ENCODE data around the gene NPW. TPM values are rescaled to one million over a fixed set of nuclear protein-coding genes. Genes with fewer than 3 reads are reported as not detected.

Gene NPW
- polyA plus RNA-seq, 1 donor (not counting 4 experiments of a cell fraction or from before 2014, with no cell fraction given): not detected

- Histone ChIP-seq H3K79me2 (ENCODE audit: control insufficient read depth, insufficient read depth, low read length) (no peaks in the 10 kb centered on the region), H3K9ac (ENCODE audit: control insufficient read depth, extremely low read depth, insufficient read depth, low read length) (peak overlapping the region; percentile 28), H3K27ac (ENCODE audit: control insufficient read depth, insufficient read depth, low read length) (no peak overlapping the region), H3K36me3 (ENCODE audit: control insufficient read depth in 2 of 2, extremely low read depth in 1 of 2, insufficient read depth in 2 of 2, low read length in 2 of 2) (peaks cover 7 to 11% of the 10 kb centered on the region in 2 experiments), H3K4me3 (ENCODE audit: control insufficient read depth in 2 of 3, extremely low read depth in 1 of 3, insufficient read depth in 2 of 3, low read depth in 1 of 3, low read length in 3 of 3) (peak overlapping the region in 2 of 3 experiments; percentile 20 to 53), H3K27me3 (ENCODE audit: control insufficient read depth, extremely low read depth, insufficient read depth, low read length) (peaks cover 30% of the 10 kb centered on the region), H2AFZ (ENCODE audit: control insufficient read depth, low read length) (no peak overlapping the region), H3K9me3 (ENCODE audit: control insufficient read depth, low read depth, low read length) (no peaks in the 10 kb centered on the region), H3K4me2 (ENCODE audit: control insufficient read depth, extremely low read depth, insufficient read depth, low read depth, low read length) (peak overlapping the region; percentile 66), H3K4me1 (ENCODE audit: control insufficient read depth, extremely low read depth, insufficient read depth, low read length) (peaks cover 28% of the 10 kb centered on the region), H4K20me1 (ENCODE audit: control insufficient read depth, extremely low read depth, insufficient read depth, low read length) (no peaks in the 10 kb centered on the region), H3K9me1 (ENCODE audit: control insufficient read depth, extremely low read depth, insufficient read depth, low read length) (no peaks in the 10 kb centered on the region)
- DNase-seq (ENCODE audit: low read depth, low spot score) (no peak), FAIRE-seq (no peak)
- no peak for TF ChIP-seq CTCF (optimal IDR thresholded peaks at IDR 0.05 in 1 of 3, IDR thresholded peaks at IDR 0.05 in 1 of 3, conservative IDR thresholded peaks at IDR 0.05 in 1 of 3; ENCODE audit: extremely low read depth in 1 of 3, insufficient read depth in 2 of 3, low read length in 3 of 3)
- TF ChIP-seq EZH2 (IDR thresholded peaks at IDR 0.05; ENCODE audit: low read length): peak; percentile 93
- dilution Hi-C loops (cut with MboI; ENCODE audit: extremely low pct_ligation_motif_present, low sequenced_read_pairs): no loop called here
Observed at GRCh38 chr16:1990351-1991134, 29.0 kb upstream of the NPW start.

GRCh38 chr16:1991135-1991551, 28.4 kb upstream of the NPW start:
- DNase-seq (ENCODE audit: low read depth, low spot score) (no peak), FAIRE-seq (no peak)
- Histone ChIP-seq H3K4me3 (ENCODE audit: control insufficient read depth in 2 of 3, extremely low read depth in 1 of 3, insufficient read depth in 2 of 3, low read depth in 1 of 3, low read length in 3 of 3) (no peak overlapping the region), H4K20me1 (ENCODE audit: control insufficient read depth, extremely low read depth, insufficient read depth, low read length) (no peaks in the 10 kb centered on the region), H2AFZ (ENCODE audit: control insufficient read depth, low read length) (no peak overlapping the region), H3K9me1 (ENCODE audit: control insufficient read depth, extremely low read depth, insufficient read depth, low read length) (no peaks in the 10 kb centered on the region), H3K9ac (ENCODE audit: control insufficient read depth, extremely low read depth, insufficient read depth, low read length) (no peak overlapping the region), H3K36me3 (ENCODE audit: control insufficient read depth in 2 of 2, extremely low read depth in 1 of 2, insufficient read depth in 2 of 2, low read length in 2 of 2) (peaks cover 5 to 6% of the 10 kb centered on the region in 2 experiments), H3K4me1 (ENCODE audit: control insufficient read depth, extremely low read depth, insufficient read depth, low read length) (peaks cover 25% of the 10 kb centered on the region), H3K27me3 (ENCODE audit: control insufficient read depth, extremely low read depth, insufficient read depth, low read length) (peaks cover 30% of the 10 kb centered on the region), H3K4me2 (ENCODE audit: control insufficient read depth, extremely low read depth, insufficient read depth, low read depth, low read length) (peak overlapping the region; percentile 70), H3K27ac (ENCODE audit: control insufficient read depth, insufficient read depth, low read length) (no peak overlapping the region), H3K79me2 (ENCODE audit: control insufficient read depth, insufficient read depth, low read length) (no peaks in the 10 kb centered on the region), H3K9me3 (ENCODE audit: control insufficient read depth, low read depth, low read length) (no peaks in the 10 kb centered on the region)
- TF ChIP-seq EZH2 (IDR thresholded peaks at IDR 0.05; ENCODE audit: low read length) (no peak), CTCF (optimal IDR thresholded peaks at IDR 0.05 in 1 of 3, IDR thresholded peaks at IDR 0.05 in 1 of 3, conservative IDR thresholded peaks at IDR 0.05 in 1 of 3; ENCODE audit: extremely low read depth in 1 of 3, insufficient read depth in 2 of 3, low read length in 3 of 3) (no peak)
- dilution Hi-C loops (cut with MboI; ENCODE audit: extremely low pct_ligation_motif_present, low sequenced_read_pairs): no loop called here

All from keratinocyte (primary cell).